Upper lobe of left lung (tissue), 4 donors: ENCODE measurements around the gene ZNF407.

Experiments used
- POLR2A ChIP-seq, 4 donors: fragments of 450-650 bp; IDR thresholded peaks; one replicate each; pipeline ENCODE4 v1.5.1; 2016 to 2017; ENCODE audit warnings: antibody characterized with exemption in 4 of 4, mild to moderate bottlenecking in 2 of 4
- POLR2AphosphoS5 ChIP-seq, 2 donors: sonication (generic); formaldehyde crosslinking; IDR thresholded peaks; one replicate each; pipeline ENCODE4 v1.5.1; 2017; ENCODE audit warnings: antibody characterized with exemption in 2 of 2
- TF ChIP-seq, protein P1 (sequence below), 6 experiments: fragments of 450-650 bp in 4 of 6; fragments of 200-600 bp in 2 of 6; sonication (generic) in 2 of 6; IDR thresholded peaks; one replicate each; pipeline ENCODE4 v1.5.1; 2016 to 2019; ENCODE audit warnings: antibody characterized with exemption in 6 of 6

DNA sequence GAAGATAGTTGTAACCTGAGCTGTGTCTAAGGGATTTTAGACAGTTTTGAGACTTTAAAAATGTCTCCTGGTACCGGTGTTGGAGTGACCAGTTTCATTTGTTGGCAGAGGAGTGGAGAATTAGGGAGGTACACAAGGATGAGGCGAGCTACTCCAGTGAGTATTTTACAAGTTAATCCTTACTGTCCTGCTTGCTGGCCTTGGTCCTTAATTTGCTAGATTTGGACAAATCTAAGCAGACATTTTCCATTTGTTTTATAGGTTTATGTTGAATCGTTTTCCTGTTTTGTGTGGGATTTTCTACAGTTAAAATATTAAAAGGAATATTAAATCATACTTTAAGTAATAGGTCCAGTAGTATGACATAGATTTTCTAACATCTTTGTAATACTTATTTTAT is 101.8 kb downstream of the ZNF407 start:
- TF ChIP-seq POLR2AphosphoS5 (IDR thresholded peaks at IDR 0.05) (no peak), POLR2A (IDR thresholded peaks at IDR 0.05) (no peak)
- TF ChIP-seq, protein P1, sequence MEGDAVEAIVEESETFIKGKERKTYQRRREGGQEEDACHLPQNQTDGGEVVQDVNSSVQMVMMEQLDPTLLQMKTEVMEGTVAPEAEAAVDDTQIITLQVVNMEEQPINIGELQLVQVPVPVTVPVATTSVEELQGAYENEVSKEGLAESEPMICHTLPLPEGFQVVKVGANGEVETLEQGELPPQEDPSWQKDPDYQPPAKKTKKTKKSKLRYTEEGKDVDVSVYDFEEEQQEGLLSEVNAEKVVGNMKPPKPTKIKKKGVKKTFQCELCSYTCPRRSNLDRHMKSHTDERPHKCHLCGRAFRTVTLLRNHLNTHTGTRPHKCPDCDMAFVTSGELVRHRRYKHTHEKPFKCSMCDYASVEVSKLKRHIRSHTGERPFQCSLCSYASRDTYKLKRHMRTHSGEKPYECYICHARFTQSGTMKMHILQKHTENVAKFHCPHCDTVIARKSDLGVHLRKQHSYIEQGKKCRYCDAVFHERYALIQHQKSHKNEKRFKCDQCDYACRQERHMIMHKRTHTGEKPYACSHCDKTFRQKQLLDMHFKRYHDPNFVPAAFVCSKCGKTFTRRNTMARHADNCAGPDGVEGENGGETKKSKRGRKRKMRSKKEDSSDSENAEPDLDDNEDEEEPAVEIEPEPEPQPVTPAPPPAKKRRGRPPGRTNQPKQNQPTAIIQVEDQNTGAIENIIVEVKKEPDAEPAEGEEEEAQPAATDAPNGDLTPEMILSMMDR (IDR thresholded peaks at IDR 0.05): no peak
